Liver (tissue), 9 donors: Measurements from ENCODE around the gene ARMCX1. TPM values are rescaled to one million over a fixed set of nuclear protein-coding genes. Genes with fewer than 3 reads are reported as not detected.

ENCODE experiments used
- DNase-seq: peaks from one replicate; pipeline ENCODE4 v3.0.0-alpha.2; 2017; ENCODE audit warnings: low spot score
- H3K27ac ChIP-seq, 2 donors: one replicate each; pipeline ENCODE4 v1.7.0; 2013; ENCODE audit warnings: inconsistent platforms in 2 of 2, low read length in 2 of 2, control low read depth in 1 of 2, low read depth in 1 of 2, mild to moderate bottlenecking in 1 of 2
- H3K27me3 ChIP-seq, 4 donors: one replicate each; pipeline versions ENCODE4 v1.6.1 to v1.7.0; 2013; ENCODE audit warnings: low read length in 3 of 4, inconsistent platforms in 1 of 4, mild to moderate bottlenecking in 1 of 4, moderate library complexity in 1 of 4; ENCODE audit not compliant: control insufficient read depth in 4 of 4, insufficient read depth in 4 of 4
- H3K36me3 ChIP-seq, 4 donors: one replicate each; pipeline versions ENCODE4 v1.6.1 to v1.7.0; 2013; ENCODE audit warnings: low read length in 3 of 4, mild to moderate bottlenecking in 3 of 4, low read depth in 1 of 4, moderate library complexity in 1 of 4; ENCODE audit not compliant: control insufficient read depth in 4 of 4, insufficient read depth in 3 of 4
- H3K4me1 ChIP-seq, 4 donors: one replicate each; pipeline versions ENCODE4 v1.6.1 to v1.7.0; 2013; ENCODE audit warnings: low read length in 3 of 4, mild to moderate bottlenecking in 3 of 4, moderate library complexity in 1 of 4; ENCODE audit not compliant: control insufficient read depth in 4 of 4, insufficient read depth in 4 of 4
- H3K4me3 ChIP-seq, 3 donors: one replicate each; pipeline versions ENCODE4 v1.6.1 to v1.7.0; 2013; ENCODE audit warnings: low read length in 3 of 3, control low read depth in 1 of 3, low read depth in 1 of 3, mild to moderate bottlenecking in 1 of 3
- H3K9ac ChIP-seq, 2 donors: one replicate each; pipeline ENCODE4 v1.7.0; 2013; ENCODE audit warnings: low read length in 2 of 2, mild to moderate bottlenecking in 2 of 2, moderate library complexity in 2 of 2, control low read depth in 1 of 2, low read depth in 1 of 2
- H3K9me3 ChIP-seq, 4 donors: one replicate each; pipeline versions ENCODE4 v1.6.1 to v1.7.0; 2013; ENCODE audit warnings: low read length in 3 of 4; ENCODE audit not compliant: control insufficient read depth in 4 of 4
- ATF3 ChIP-seq: IDR thresholded peaks from 2 replicates; pipeline ENCODE4 v1.6.1; 2016; ENCODE audit warnings: antibody characterized with exemption
- CTCF ChIP-seq: fragments of 150-350 bp; IDR thresholded peaks from 2 replicates; pipeline ENCODE4 v1.5.1; 2017; ENCODE audit warnings: improper control_type of control experiment, low read depth, low read length; ENCODE audit not compliant: missing input control
- EGR1 ChIP-seq, 2 donors: IDR thresholded peaks; 2 replicates each; pipeline ENCODE4 v1.6.1; 2016 to 2018; ENCODE audit warnings: antibody characterized with exemption in 2 of 2, low read depth in 2 of 2
- FOXA1 ChIP-seq: IDR thresholded peaks from 2 replicates; pipeline ENCODE4 v1.6.1; 2016; ENCODE audit warnings: antibody characterized with exemption
- FOXA2 ChIP-seq: IDR thresholded peaks from 2 replicates; pipeline ENCODE4 v1.6.1; 2016; ENCODE audit warnings: antibody characterized with exemption
- GABPA ChIP-seq, 2 donors: IDR thresholded peaks in 1 of 2; conservative IDR thresholded peaks in 1 of 2; 2 replicates each; pipeline ENCODE4 v1.6.1; 2016; ENCODE audit warnings: antibody characterized with exemption in 2 of 2, mild to moderate bottlenecking in 1 of 2, moderate library complexity in 1 of 2
- JUND ChIP-seq, 2 donors: IDR thresholded peaks; 2 replicates each; pipeline ENCODE4 v1.6.1; 2016; ENCODE audit warnings: antibody characterized with exemption in 2 of 2
- MAX ChIP-seq: IDR thresholded peaks from 2 replicates; pipeline ENCODE4 v1.6.1; 2016; ENCODE audit warnings: antibody characterized with exemption
- RAD21 ChIP-seq, 2 donors: IDR thresholded peaks; 2 replicates each; pipeline ENCODE4 v1.6.1; 2016; ENCODE audit warnings: antibody characterized with exemption in 2 of 2, mild to moderate bottlenecking in 2 of 2
- YY1 ChIP-seq: IDR thresholded peaks from 2 replicates; pipeline ENCODE4 v1.6.1; 2016; ENCODE audit warnings: antibody characterized with exemption, mild to moderate bottlenecking
- WGBS: extraction: QIAGEN DNeasy Blood & Tissue Kit; methylation state at CpG from one replicate; pipeline ENCODE4 v1.1.7; 2013; 5-methylcytosine and 5-hydroxymethylcytosine counted together
- polyA plus RNA-seq, 2 donors: library from polyadenylated mRNA; stranded (reverse) in 1 of 2; unstranded in 1 of 2; fragments of 200-250 nt in 1 of 2; fragments of >200 nt in 1 of 2; fragmentation: Nextera tagmentation in 1 of 2; extraction: Ambion mirVana in 1 of 2; gene quantifications; one replicate each; pipeline versions ENCODE4 v1.2.1 to v1.2.3, GENCODE V29; 2013 to 2015
- total RNA-seq, 2 donors: library from RNA; depleted of rRNA; stranded (reverse); fragments of >200 nt; gene quantifications; one replicate each; pipeline ENCODE4 v1.2.3, GENCODE V29; 2014
- donor health status: healthy.
- donor health status: healthy.
- donor health status: healthy.
- donor health status: healthy.
- donor health status: healthy.

Gene ARMCX1
- total and polyA plus RNA-seq, 4 donors, result 1.1 to 9.0 (median 2.0) TPM

- Histone ChIP-seq H3K4me3 (peak overlapping the region in 2 of 3 donors; percentile 24 to 42), H3K36me3 (no peaks in the 10 kb centered on the region), H3K4me1 (no peaks in the 10 kb centered on the region), H3K9me3 (peaks cover 0 to 2% (median 0%) of the 10 kb centered on the region in 4 donors), H3K27me3 (no peaks in the 10 kb centered on the region), H3K9ac (no peak overlapping the region), H3K27ac (no peak overlapping the region)
- no peak for TF ChIP-seq ATF3
- no peak for TF ChIP-seq MAX
- no peak for TF ChIP-seq JUND (IDR thresholded peaks at IDR 0.05)
- no peak for TF ChIP-seq FOXA1
- TF ChIP-seq GABPA (IDR thresholded peaks at IDR 0.05 in 1 of 2, conservative IDR thresholded peaks at IDR 0.05 in 1 of 2), result no peak
- no peak for TF ChIP-seq CTCF
- DNase-seq, result no peak
- 29% methylated on average over 10 of the region's 10 CpGs for WGBS
These were observed 1.0 kb downstream of the ARMCX1 start for GRCh38 chrX:101551380-101551767.

- Histone ChIP-seq H3K4me3 (no peak overlapping the region), H3K4me1 (no peaks in the 10 kb centered on the region), H3K27ac (no peak overlapping the region), H3K9ac (no peak overlapping the region), H3K36me3 (no peaks in the 10 kb centered on the region), H3K27me3 (no peaks in the 10 kb centered on the region), H3K9me3 (peaks cover 0 to 2% (median 0%) of the 10 kb centered on the region in 4 donors)
- DNase-seq, result no peak
- TF ChIP-seq YY1, result no peak
- 93% methylated on average over 23 of the region's 23 CpGs for WGBS
These were observed 2.4 kb downstream of the ARMCX1 start for GRCh38 chrX:101552714-101553113.

- Histone ChIP-seq H3K27ac (no peak overlapping the region), H3K9ac (no peak overlapping the region), H3K4me3 (no peak overlapping the region), H3K9me3 (no peaks in the 10 kb centered on the region), H3K4me1 (no peaks in the 10 kb centered on the region), H3K36me3 (no peaks in the 10 kb centered on the region), H3K27me3 (no peaks in the 10 kb centered on the region)
- no peak for DNase-seq
- TF ChIP-seq ATF3 (no peak), RAD21 (IDR thresholded peaks at IDR 0.05) (no peak), YY1 (no peak), EGR1 (IDR thresholded peaks at IDR 0.05; ENCODE audit: low read depth in 2 of 2) (no peak), FOXA2 (no peak), MAX (no peak), GABPA (IDR thresholded peaks at IDR 0.05 in 1 of 2, conservative IDR thresholded peaks at IDR 0.05 in 1 of 2) (no peak)
These were observed 14.3 kb downstream of the ARMCX1 start for GRCh38 chrX:101564651-101565050.
